PC-9 (cell line): ENCODE data around the gene G0S2. TPM values are rescaled to one million over a fixed set of nuclear protein-coding genes. Genes with fewer than 3 reads are reported as not detected.

ENCODE experiments used
- BruUV-seq: library from RNA; stranded (reverse); fragments of 400-500 nt; replicated peaks from 2 replicates; lab custom pipeline; 2021; lab: Mats Ljungman, UMichigan
- CTCF ChIA-PET: fragments of 300-600 bp; sonication (Branson Sonifier 250); formaldehyde crosslinking; loops from one replicate; lab custom pipeline; 2022; ENCODE audit warnings: antibody characterized with exemption; lab: Charles Lee
- POLR2A ChIA-PET: fragments of 300-600 bp; sonication (Branson Sonifier 250); formaldehyde crosslinking; loops from one replicate; lab custom pipeline; 2022; ENCODE audit warnings: antibody characterized with exemption; ENCODE audit not compliant: unreplicated experiment; lab: Charles Lee
- DNase-seq, 2 experiments: peaks; one replicate each; pipeline versions ENCODE4 v3.0.0 to v3.0.0-alpha.2; 2015 to 2022; ENCODE audit warnings: mixed read lengths in 1 of 2
- H2AFZ ChIP-seq: fragments of 200-600 bp; sonication (generic); 2 replicates; pipeline ENCODE4 v1.8.1; 2017; ENCODE audit warnings: antibody characterized with exemption
- H3F3A ChIP-seq: fragments of 200-600 bp; sonication (generic); 2 replicates; pipeline ENCODE4 v1.8.1; 2017; ENCODE audit warnings: antibody characterized with exemption, mild to moderate bottlenecking, low read depth; ENCODE audit not compliant: insufficient read depth
- H3K27ac ChIP-seq: fragments of 200-600 bp; sonication (generic); 2 replicates; pipeline ENCODE4 v1.6.1; 2016; ENCODE audit warnings: mixed run types
- H3K27me3 ChIP-seq: fragments of 200-600 bp; sonication (generic); 2 replicates; pipeline ENCODE4 v1.6.1; 2016; ENCODE audit warnings: low read depth, mixed run types; ENCODE audit not compliant: insufficient read depth
- H3K36me3 ChIP-seq: fragments of 200-600 bp; sonication (generic); 2 replicates; pipeline ENCODE4 v1.6.1; 2016; ENCODE audit warnings: low read depth, mixed run types
- H3K4me1 ChIP-seq: fragments of 200-600 bp; sonication (generic); replicated peaks from 2 replicates; pipeline ENCODE4 v1.6.1; 2016; ENCODE audit warnings: mixed run types; ENCODE audit not compliant: insufficient read depth
- H3K4me2 ChIP-seq: fragments of 200-600 bp; sonication (generic); 2 replicates; pipeline ENCODE4 v1.6.1; 2017; ENCODE audit warnings: mixed run types
- H3K4me3 ChIP-seq: fragments of 200-600 bp; sonication (generic); 2 replicates; pipeline ENCODE4 v1.6.1; 2016; ENCODE audit warnings: mixed run types
- H3K79me2 ChIP-seq: fragments of 200-600 bp; sonication (generic); 2 replicates; pipeline ENCODE4 v1.6.1; 2017; ENCODE audit warnings: low read depth, mixed run types
- H3K9me2 ChIP-seq: fragments of 200-600 bp; sonication (generic); 2 replicates; pipeline ENCODE4 v1.8.1; 2017; ENCODE audit warnings: mild to moderate bottlenecking; ENCODE audit not compliant: insufficient read depth
- H3K9me3 ChIP-seq: fragments of 200-600 bp; sonication (generic); 2 replicates; pipeline ENCODE4 v1.8.1; 2016; ENCODE audit warnings: low read depth; ENCODE audit not compliant: insufficient read depth
- H4K20me1 ChIP-seq: fragments of 200-600 bp; sonication (generic); 2 replicates; pipeline ENCODE4 v1.8.1; 2017; ENCODE audit not compliant: insufficient read depth
- EZH2 ChIP-seq: fragments of 200-600 bp; sonication (generic); IDR thresholded peaks from 2 replicates; pipeline ENCODE4 v1.8.0; 2017; ENCODE audit warnings: antibody characterized with exemption, low read depth
- intact Hi-C: fragments of 100-400 bp; cut with micrococcal nuclease; formaldehyde crosslinking; loops from one replicate; pipeline ENCODE4 v1.10.0; 2022; ENCODE audit not compliant: unreplicated experiment
- total RNA-seq: library from RNA; stranded (reverse); gene quantifications from 2 replicates; pipeline ENCODE4 v1.2.3, GENCODE V29; 2021
- TF ChIP-seq, protein P1 (sequence below): fragments of 200-600 bp; sonication (generic); conservative IDR thresholded peaks from 2 replicates; pipeline ENCODE4 v1.6.1; 2017; ENCODE audit warnings: mixed run types, antibody characterized with exemption, mild to moderate bottlenecking, moderate library complexity

The G0S2 gene
- total RNA-seq, 1 experiment from 2014 or later = 2.4 TPM

DNA sequence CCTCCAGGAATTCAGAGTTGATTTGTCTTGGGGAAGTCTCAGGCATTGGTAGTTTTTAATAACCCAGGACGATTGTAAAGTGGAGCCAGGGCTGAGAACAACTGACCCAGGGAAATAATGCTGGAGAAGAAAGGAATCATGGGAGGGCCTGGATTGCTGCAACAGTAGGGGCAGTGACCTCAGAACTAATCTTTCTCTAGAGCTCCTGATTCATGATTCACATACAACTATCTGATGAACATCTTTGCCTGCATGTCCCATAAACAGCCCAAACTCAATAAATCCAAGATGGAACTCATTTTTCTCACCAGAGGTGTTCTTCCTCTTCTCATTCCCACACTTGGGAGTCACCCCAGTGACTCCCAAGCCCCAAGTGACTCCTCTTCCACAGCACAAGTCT, 8.1 kb upstream of the G0S2 start:
- BruUV-seq = no TSS peak
- DNase-seq = no peak
- intact Hi-C loops = no loop called here
- Histone ChIP-seq H3K79me2 (no peaks in the 10 kb centered on the region), H2AFZ (no peak overlapping the region), H4K20me1 (no peaks in the 10 kb centered on the region), H3K36me3 (no peaks in the 10 kb centered on the region), H3K27ac (no peak overlapping the region), H3F3A (peaks cover 21% of the 10 kb centered on the region), H3K4me3 (no peak overlapping the region), H3K9me2 (no peaks in the 10 kb centered on the region; the same call in 1 of the 2 replicates), H3K27me3 (no peaks in the 10 kb centered on the region), H3K9me3 (no peaks in the 10 kb centered on the region), H3K4me2 (no peak overlapping the region), H3K4me1 (peaks cover 32% of the 10 kb centered on the region)
- ChIA-PET CTCF (interaction anchor here (0.7 kb wide), 2 partner anchors 19 to 156 kb away, joined by 4 to 12 read pairs; no protein-coding TSS in a partner anchor), POLR2A (no interaction called here)
- TF ChIP-seq, protein P1, sequence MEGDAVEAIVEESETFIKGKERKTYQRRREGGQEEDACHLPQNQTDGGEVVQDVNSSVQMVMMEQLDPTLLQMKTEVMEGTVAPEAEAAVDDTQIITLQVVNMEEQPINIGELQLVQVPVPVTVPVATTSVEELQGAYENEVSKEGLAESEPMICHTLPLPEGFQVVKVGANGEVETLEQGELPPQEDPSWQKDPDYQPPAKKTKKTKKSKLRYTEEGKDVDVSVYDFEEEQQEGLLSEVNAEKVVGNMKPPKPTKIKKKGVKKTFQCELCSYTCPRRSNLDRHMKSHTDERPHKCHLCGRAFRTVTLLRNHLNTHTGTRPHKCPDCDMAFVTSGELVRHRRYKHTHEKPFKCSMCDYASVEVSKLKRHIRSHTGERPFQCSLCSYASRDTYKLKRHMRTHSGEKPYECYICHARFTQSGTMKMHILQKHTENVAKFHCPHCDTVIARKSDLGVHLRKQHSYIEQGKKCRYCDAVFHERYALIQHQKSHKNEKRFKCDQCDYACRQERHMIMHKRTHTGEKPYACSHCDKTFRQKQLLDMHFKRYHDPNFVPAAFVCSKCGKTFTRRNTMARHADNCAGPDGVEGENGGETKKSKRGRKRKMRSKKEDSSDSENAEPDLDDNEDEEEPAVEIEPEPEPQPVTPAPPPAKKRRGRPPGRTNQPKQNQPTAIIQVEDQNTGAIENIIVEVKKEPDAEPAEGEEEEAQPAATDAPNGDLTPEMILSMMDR = no peak
- TF ChIP-seq EZH2 = no peak

DNA sequence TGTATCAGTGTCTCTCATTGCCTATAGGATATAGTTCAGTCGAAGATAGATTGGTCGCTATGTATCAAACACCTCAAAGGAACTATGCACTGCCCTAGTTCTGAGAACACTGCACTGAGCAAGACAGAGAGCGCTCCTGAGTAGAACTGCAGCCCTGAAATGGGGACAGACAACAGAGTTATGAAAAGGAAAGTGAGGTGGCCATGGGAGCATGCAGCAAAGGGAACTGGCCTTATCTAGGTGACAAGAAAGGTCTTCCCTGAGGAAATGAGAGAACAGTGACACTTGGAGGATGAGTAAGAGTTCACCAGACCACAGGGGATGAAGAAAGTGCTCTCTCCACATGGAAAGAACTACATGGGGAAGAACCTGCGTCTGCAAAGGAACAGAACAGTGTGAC, 7.5 kb upstream of the G0S2 start:
- no peak for DNase-seq
- intact Hi-C loops = no loop called here
- no TSS peak for BruUV-seq
- Histone ChIP-seq H4K20me1 (no peaks in the 10 kb centered on the region), H3K27me3 (no peaks in the 10 kb centered on the region), H3K27ac (no peak overlapping the region), H3K36me3 (no peaks in the 10 kb centered on the region), H3K9me3 (no peaks in the 10 kb centered on the region), H2AFZ (no peak overlapping the region), H3F3A (peaks cover 21% of the 10 kb centered on the region), H3K4me1 (peaks cover 35% of the 10 kb centered on the region), H3K9me2 (no peaks in the 10 kb centered on the region; the same call in 1 of the 2 replicates), H3K4me3 (no peak overlapping the region), H3K79me2 (no peaks in the 10 kb centered on the region), H3K4me2 (no peak overlapping the region)
- POLR2A ChIA-PET = no interaction called here
- CTCF ChIA-PET = no interaction called here
- TF ChIP-seq EZH2 = no peak
- TF ChIP-seq, protein P1 = no peak

- Histone ChIP-seq H3K79me2 (no peaks in the 10 kb centered on the region), H3K4me3 (no peak overlapping the region), H3K27ac (peak overlapping the region; percentile 42), H3K36me3 (no peaks in the 10 kb centered on the region), H3K9me2 (no peaks in the 10 kb centered on the region; the same call in 1 of the 2 replicates), H3F3A (peaks cover 36% of the 10 kb centered on the region), H3K4me1 (peaks cover 58% of the 10 kb centered on the region), H2AFZ (no peak overlapping the region; the same call in 1 of the 2 replicates), H3K4me2 (peak overlapping the region; percentile 60), H3K27me3 (no peaks in the 10 kb centered on the region), H4K20me1 (no peaks in the 10 kb centered on the region), H3K9me3 (no peaks in the 10 kb centered on the region)
- BruUV-seq = no TSS peak
- TF ChIP-seq, protein P1 = no peak
- TF ChIP-seq EZH2 = no peak
- intact Hi-C loops = no loop called here
- ChIA-PET CTCF (no interaction called here), POLR2A (interaction anchor here (0.5 to 0.6 kb wide), 3 partner anchors 21 to 287 kb away, joined by 4 to 6 read pairs (median 4); no protein-coding TSS in a partner anchor)
- peak in 1 of 2 experiments; percentile 86 for DNase-seq
Observed at GRCh38 chr1:209670441-209671082, 4.7 kb upstream of the G0S2 start.
